Stimulated activated CD8-positive, alpha-beta memory T cell treated with anti-CD3 and anti-CD28 coated beads, Interleukin-2, amount 100 ng/mL, for 48 hours (primary cell): ENCODE measurements around the gene ZBTB21.
"Not testable (repeated sequence)": the region's sequence is repeated elsewhere in the genome, so short reads cannot be mapped to it uniquely, and the experiment has no call there.

ENCODE experiments used
- DNase-seq, 2 donors: peaks; one replicate each; pipeline ENCODE4 v3.0.0-alpha.2; 2020; ENCODE audit warnings: low read depth in 2 of 2

The ZBTB21 gene

GRCh38 chr21:41952568-41953248, 57.5 kb downstream of the ZBTB21 start:
- no peak for DNase-seq

GRCh38 chr21:41951876-41952567, 58.1 kb downstream of the ZBTB21 start:
- no peak for DNase-seq

- no peak for DNase-seq
Measured at GRCh38 chr21:41950941-41951351, 59.2 kb downstream of the ZBTB21 start.

- DNase-seq: not testable (repeated sequence)
Measured at GRCh38 chr21:41949631-41950030, 60.5 kb downstream of the ZBTB21 start.

GRCh38 chr21:41948901-41949300, 61.3 kb downstream of the ZBTB21 start:
- no peak for DNase-seq

- no peak for DNase-seq
Measured at GRCh38 chr21:41948078-41948895, 61.9 kb downstream of the ZBTB21 start.

GRCh38 chr21:41945982-41946381, 64.2 kb downstream of the ZBTB21 start:
- DNase-seq: no peak

- DNase-seq: no peak
Measured at GRCh38 chr21:41943851-41944250, 66.3 kb downstream of the ZBTB21 start.

- DNase-seq: no peak
Measured at GRCh38 chr21:41942457-41942856, 67.7 kb downstream of the ZBTB21 start.

- DNase-seq: no peak
Measured at GRCh38 chr21:41941941-41942340, 68.2 kb downstream of the ZBTB21 start.

GRCh38 chr21:41940431-41940830, 69.7 kb downstream of the ZBTB21 start:
- DNase-seq: no peak

- no peak for DNase-seq
Measured at GRCh38 chr21:41939391-41939790, 70.8 kb downstream of the ZBTB21 start.
